Panc1 (cell line): Measurements from ENCODE around the gene CDC45. TPM values are rescaled to one million over a fixed set of nuclear protein-coding genes. Genes with fewer than 3 reads are reported as not detected.

Experiments used
- ATAC-seq: fragments of 200-7000 bp; cut with Tn5 transposase; 2 replicates; pipeline ENCODE4 v1.9.1; 2020; ENCODE audit warnings: mild to moderate bottlenecking, moderate library complexity
- BruUV-seq: library from RNA; stranded (reverse); fragments of 400-500 nt; replicated peaks from 2 replicates; lab custom pipeline; 2021; lab: Mats Ljungman, UMichigan
- CTCF ChIA-PET: fragments of 300-600 bp; sonication (Branson Sonifier 250); formaldehyde crosslinking; loops from one replicate; lab custom pipeline; 2022; ENCODE audit warnings: antibody characterized with exemption; lab: Charles Lee
- POLR2A ChIA-PET: fragments of 300-600 bp; sonication (Branson Sonifier 250); formaldehyde crosslinking; loops from one replicate; lab custom pipeline; 2022; ENCODE audit warnings: antibody characterized with exemption; lab: Charles Lee
- DNase-seq: peaks from one replicate; pipeline ENCODE4 v3.0.0-alpha.2; 2010; ENCODE audit warnings: low read depth, low spot score
- H3K27ac ChIP-seq: 2 replicates; pipeline ENCODE4 v1.5.1; 2011; ENCODE audit warnings: mild to moderate bottlenecking, low read length, inconsistent platforms
- H3K27me3 ChIP-seq: fragments of 200-500 bp; sonication (Bioruptor generic); 2 replicates; pipeline ENCODE4 v1.6.0; 2014; ENCODE audit warnings: low read length, inconsistent platforms; ENCODE audit not compliant: control insufficient read depth, insufficient read depth
- H3K36me3 ChIP-seq: fragments of 200-500 bp; sonication (Bioruptor generic); 2 replicates; pipeline ENCODE4 v1.5.1; 2014; ENCODE audit warnings: inconsistent platforms, mild to moderate bottlenecking, low read length, moderate library complexity; ENCODE audit not compliant: control insufficient read depth, insufficient read depth
- H3K4me1 ChIP-seq: 2 replicates; pipeline ENCODE4 v1.5.1; 2011; ENCODE audit warnings: inconsistent platforms, mild to moderate bottlenecking, low read length, moderate library complexity; ENCODE audit not compliant: control insufficient read depth, insufficient read depth
- H3K4me3 ChIP-seq, 2 experiments: 2 replicates each; pipeline ENCODE4 v1.5.1; 2011 to 2012; ENCODE audit warnings: low read depth in 2 of 2, low read length in 2 of 2, mild to moderate bottlenecking in 2 of 2, inconsistent platforms in 1 of 2, moderate library complexity in 1 of 2
- H3K9me3 ChIP-seq: fragments of 200-500 bp; sonication (Bioruptor generic); 2 replicates; pipeline ENCODE4 v1.5.1; 2014; ENCODE audit warnings: low read depth, mild to moderate bottlenecking, inconsistent platforms, low read length, moderate library complexity; ENCODE audit not compliant: control insufficient read depth, insufficient read depth
- POLR2AphosphoS5 ChIP-seq: IDR thresholded peaks from 2 replicates; pipeline ENCODE4 v1.6.1; 2012; ENCODE audit warnings: mild to moderate bottlenecking, low read depth, low read length, moderate library complexity
- SIN3A ChIP-seq: IDR thresholded peaks from 2 replicates; pipeline ENCODE4 v1.6.1; 2012; ENCODE audit warnings: low read depth, mild to moderate bottlenecking, low read length, moderate library complexity, borderline replicate concordance; ENCODE audit not compliant: insufficient read depth
- TCF7L2 ChIP-seq: IDR thresholded peaks from 2 replicates; pipeline ENCODE4 v1.6.1; 2011; ENCODE audit warnings: mild to moderate bottlenecking, low read depth, low read length, inconsistent platforms
- in situ Hi-C: cut with HindIII; loops from 2 replicates; pipeline ENCODE4 v1.10.0; 2016; ENCODE audit warnings: low sequenced_read_pairs, low pct_unique_long_range_greater_than_20kb
- intact Hi-C: fragments of 100-400 bp; cut with micrococcal nuclease; formaldehyde crosslinking; loops from one replicate; pipeline ENCODE4 v1.10.0; 2022; ENCODE audit not compliant: unreplicated experiment
- total RNA-seq: library from RNA; stranded (reverse); gene quantifications from one replicate; pipeline ENCODE4 v1.2.1, GENCODE V29; 2021; ENCODE audit not compliant: unreplicated experiment
- TF ChIP-seq, protein P1 (sequence below): fragments of 450-650 bp; IDR thresholded peaks from 2 replicates; pipeline ENCODE4 v1.5.1; 2017; ENCODE audit warnings: mild to moderate bottlenecking
- TF ChIP-seq, protein P2 (sequence below), 2 experiments: IDR thresholded peaks; 2 replicates each; pipeline ENCODE4 v1.6.1; 2011 to 2012; ENCODE audit warnings: low read depth in 2 of 2, control low read depth in 1 of 2, low read length in 1 of 2, mild to moderate bottlenecking in 1 of 2, moderate library complexity in 1 of 2; ENCODE audit not compliant: insufficient read depth in 1 of 2

The CDC45 gene
- total RNA-seq, 1 experiment from 2014 or later = 26.1 TPM

DNA sequence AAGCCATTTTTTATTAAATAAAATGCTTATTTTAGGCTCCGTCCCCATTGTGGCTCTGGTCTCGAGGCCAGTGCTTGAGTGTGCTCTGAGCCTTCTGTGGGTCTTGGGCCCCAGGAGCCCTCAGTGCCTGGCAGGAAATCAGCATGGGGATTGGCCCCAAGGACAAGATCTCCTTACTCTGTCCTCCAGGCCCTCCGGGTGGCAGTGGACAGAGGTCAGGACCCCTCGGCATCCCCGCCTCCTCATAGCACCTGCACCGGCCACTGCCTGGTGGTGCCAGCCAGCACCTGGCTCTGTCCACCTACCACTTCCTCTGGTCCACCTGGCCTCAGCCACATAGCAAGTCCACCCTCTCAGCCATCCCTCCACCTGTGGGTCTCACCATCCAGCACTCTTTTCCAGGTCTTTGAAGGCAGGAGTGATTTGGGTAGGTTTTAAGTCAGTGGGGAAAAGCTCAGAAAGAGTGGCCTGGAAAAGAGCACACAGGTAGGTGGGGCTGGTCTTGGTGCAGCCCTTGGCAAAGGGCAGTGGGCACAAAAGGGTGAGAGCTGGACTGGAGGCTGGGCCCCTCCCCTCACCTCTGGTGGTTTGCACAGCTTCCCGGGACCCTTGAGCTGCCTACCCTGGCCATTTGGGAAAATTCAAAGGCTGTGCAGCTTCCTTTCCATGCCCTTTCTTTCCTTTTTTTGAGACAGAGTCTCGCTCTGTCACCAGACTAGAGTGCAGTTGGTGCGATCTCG lies 41.0 kb downstream of the CDC45 start:
- H3K27me3 ChIP-seq = no peaks in the 10 kb centered on the region
- H3K36me3 ChIP-seq = no peaks in the 10 kb centered on the region
- no peak for ATAC-seq
- BruUV-seq = no TSS peak
- no peak overlapping the region for H3K4me3 ChIP-seq
- TF ChIP-seq POLR2AphosphoS5 (no peak), TCF7L2 (no peak), SIN3A (no peak)
- TF ChIP-seq, protein P1, sequence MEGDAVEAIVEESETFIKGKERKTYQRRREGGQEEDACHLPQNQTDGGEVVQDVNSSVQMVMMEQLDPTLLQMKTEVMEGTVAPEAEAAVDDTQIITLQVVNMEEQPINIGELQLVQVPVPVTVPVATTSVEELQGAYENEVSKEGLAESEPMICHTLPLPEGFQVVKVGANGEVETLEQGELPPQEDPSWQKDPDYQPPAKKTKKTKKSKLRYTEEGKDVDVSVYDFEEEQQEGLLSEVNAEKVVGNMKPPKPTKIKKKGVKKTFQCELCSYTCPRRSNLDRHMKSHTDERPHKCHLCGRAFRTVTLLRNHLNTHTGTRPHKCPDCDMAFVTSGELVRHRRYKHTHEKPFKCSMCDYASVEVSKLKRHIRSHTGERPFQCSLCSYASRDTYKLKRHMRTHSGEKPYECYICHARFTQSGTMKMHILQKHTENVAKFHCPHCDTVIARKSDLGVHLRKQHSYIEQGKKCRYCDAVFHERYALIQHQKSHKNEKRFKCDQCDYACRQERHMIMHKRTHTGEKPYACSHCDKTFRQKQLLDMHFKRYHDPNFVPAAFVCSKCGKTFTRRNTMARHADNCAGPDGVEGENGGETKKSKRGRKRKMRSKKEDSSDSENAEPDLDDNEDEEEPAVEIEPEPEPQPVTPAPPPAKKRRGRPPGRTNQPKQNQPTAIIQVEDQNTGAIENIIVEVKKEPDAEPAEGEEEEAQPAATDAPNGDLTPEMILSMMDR = no peak
- TF ChIP-seq, protein P2, sequence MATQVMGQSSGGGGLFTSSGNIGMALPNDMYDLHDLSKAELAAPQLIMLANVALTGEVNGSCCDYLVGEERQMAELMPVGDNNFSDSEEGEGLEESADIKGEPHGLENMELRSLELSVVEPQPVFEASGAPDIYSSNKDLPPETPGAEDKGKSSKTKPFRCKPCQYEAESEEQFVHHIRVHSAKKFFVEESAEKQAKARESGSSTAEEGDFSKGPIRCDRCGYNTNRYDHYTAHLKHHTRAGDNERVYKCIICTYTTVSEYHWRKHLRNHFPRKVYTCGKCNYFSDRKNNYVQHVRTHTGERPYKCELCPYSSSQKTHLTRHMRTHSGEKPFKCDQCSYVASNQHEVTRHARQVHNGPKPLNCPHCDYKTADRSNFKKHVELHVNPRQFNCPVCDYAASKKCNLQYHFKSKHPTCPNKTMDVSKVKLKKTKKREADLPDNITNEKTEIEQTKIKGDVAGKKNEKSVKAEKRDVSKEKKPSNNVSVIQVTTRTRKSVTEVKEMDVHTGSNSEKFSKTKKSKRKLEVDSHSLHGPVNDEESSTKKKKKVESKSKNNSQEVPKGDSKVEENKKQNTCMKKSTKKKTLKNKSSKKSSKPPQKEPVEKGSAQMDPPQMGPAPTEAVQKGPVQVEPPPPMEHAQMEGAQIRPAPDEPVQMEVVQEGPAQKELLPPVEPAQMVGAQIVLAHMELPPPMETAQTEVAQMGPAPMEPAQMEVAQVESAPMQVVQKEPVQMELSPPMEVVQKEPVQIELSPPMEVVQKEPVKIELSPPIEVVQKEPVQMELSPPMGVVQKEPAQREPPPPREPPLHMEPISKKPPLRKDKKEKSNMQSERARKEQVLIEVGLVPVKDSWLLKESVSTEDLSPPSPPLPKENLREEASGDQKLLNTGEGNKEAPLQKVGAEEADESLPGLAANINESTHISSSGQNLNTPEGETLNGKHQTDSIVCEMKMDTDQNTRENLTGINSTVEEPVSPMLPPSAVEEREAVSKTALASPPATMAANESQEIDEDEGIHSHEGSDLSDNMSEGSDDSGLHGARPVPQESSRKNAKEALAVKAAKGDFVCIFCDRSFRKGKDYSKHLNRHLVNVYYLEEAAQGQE (IDR thresholded peaks at IDR 0.05; ENCODE audit: insufficient read depth in 1 of 2, low read depth in 2 of 2, low read length in 1 of 2) = no peak
- ChIA-PET POLR2A (no interaction called here), CTCF (no interaction called here)
- in situ Hi-C loops = no loop called here
- no peak overlapping the region for H3K27ac ChIP-seq
- H3K9me3 ChIP-seq = no peaks in the 10 kb centered on the region
- no peaks in the 10 kb centered on the region for H3K4me1 ChIP-seq
- DNase-seq = no peak
- intact Hi-C loops = loop anchor here (10.0 kb wide), 1 partner anchor 104 kb away; no protein-coding TSS in a partner anchor

DNA sequence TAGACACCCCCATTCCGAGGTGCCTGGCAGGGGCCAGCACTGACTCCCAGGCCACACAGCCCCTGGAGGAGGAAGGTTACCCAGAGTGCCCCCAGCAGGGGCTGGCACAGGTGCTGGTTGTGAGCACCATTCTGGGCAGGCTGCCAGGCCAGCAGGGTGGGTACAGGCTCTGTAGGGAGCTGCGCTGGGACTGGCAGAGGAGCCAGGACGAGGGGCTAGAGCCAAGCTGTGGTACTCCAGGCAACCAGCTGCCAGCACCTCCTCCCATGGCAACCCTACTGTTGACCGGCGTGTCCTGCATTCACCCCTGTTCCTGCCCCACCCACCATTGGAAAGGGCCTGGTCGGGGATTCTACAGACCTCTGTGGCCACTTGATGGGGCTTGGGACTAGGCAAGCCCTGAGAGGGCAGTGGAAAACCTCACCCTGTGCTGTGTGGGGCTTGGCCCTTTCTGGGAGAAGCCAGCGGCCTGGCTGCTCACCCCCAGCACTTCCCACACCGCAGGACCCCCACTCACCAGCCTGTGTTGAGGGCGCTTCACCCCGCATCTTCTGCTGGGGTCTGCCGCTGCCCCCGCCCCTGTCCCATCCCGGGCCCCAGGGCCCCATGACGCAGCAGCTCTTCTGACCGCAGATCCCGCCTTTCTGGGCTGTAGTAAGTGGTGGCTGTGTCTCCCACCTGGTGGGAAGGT lies 42.6 kb downstream of the CDC45 start:
- ChIA-PET POLR2A (no interaction called here), CTCF (no interaction called here)
- DNase-seq (no peak), ATAC-seq (peak; percentile 33; the same call in 1 of the 2 replicates)
- Histone ChIP-seq H3K27ac (no peak overlapping the region), H3K4me3 (no peak overlapping the region), H3K9me3 (no peaks in the 10 kb centered on the region), H3K27me3 (no peaks in the 10 kb centered on the region), H3K36me3 (no peaks in the 10 kb centered on the region), H3K4me1 (no peaks in the 10 kb centered on the region)
- no TSS peak for BruUV-seq
- in situ Hi-C loops (no loop called here), intact Hi-C loops (loop anchor here (10.0 kb wide), 1 partner anchor 102 kb away; no protein-coding TSS in a partner anchor)
- TF ChIP-seq SIN3A = no peak
- TF ChIP-seq, protein P2 (IDR thresholded peaks at IDR 0.05; ENCODE audit: insufficient read depth in 1 of 2, low read depth in 2 of 2, low read length in 1 of 2) = no peak
- no peak for TF ChIP-seq POLR2AphosphoS5
- TF ChIP-seq, protein P1 = no peak
- TF ChIP-seq TCF7L2 = no peak
